Measurements from ENCODE around the gene ALDH3A1.

Gene ALDH3A1

DNA sequence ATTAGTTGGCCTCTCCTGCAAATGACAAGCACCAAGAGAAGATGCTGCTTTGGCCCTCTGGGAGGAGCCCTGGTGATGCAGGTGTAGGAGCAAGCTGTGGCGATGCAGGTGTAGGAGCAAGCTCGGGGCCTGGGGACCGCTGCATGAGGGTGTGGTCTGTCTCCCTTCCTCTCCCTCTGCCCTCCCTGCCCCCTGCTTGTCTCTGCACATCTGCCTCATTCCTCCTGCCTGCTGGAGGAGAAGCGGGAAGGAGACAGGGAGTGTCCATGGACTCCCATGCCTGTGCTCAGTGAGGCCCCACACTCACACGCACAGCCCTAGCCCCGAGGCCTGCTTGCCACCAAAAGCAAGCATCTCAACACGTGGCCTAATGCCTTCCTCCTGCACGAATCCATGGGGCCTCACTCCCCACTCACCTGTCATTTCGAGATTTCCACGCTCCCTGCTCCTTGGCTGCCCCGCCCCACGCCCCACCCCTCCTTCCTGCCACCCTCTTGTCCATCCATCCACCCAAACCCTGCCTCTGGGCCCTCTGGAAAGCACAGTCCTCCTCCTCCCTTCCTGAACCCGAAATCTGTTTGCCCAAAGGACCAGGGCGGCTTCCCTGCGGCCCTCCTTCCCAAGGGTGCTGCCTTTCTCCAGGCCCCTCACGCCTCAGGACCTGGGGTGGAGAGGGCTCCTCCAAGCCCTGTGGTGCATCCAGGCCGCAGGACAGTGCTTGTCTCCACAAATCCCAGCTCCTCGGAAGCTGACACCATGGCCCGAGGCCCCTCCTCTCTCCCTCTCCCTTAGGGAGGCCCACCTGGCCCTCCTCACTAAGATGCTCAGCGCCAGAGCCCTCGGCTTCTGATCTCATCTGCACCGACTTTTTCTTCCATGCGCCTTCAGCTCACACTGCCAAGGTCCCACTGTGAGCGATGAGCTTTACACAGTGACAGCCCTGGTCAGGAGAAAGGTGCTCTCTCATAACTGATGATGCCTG, 11.8 kb upstream of the ALDH3A1 start:
- no peak for DNase-seq
- no peak overlapping the region for H3K27ac ChIP-seq (ENCODE audit: insufficient read depth in 1 of 2, low read depth in 1 of 2, low read length in 2 of 2, poor library complexity in 1 of 2, severe bottlenecking in 2 of 2)
- POLR2A ChIA-PET: no interaction called here
- H3K36me3 ChIP-seq (ENCODE audit: control insufficient read depth in 4 of 4, insufficient read depth in 4 of 4, low read length in 3 of 4): no peaks in the 10 kb centered on the region
- H3K4me3 ChIP-seq (ENCODE audit: control insufficient read depth in 1 of 7, extremely low read depth in 1 of 7, insufficient read depth in 4 of 7, low read depth in 2 of 7, low read length in 6 of 7): no peak overlapping the region
- peaks cover 0 to 2% (median 0%) of the 10 kb centered on the region in 5 experiments for H3K27me3 ChIP-seq (replicated peaks in 2 of 5; ENCODE audit: control insufficient read depth in 4 of 5, insufficient read depth in 5 of 5, low read length in 4 of 5)
- peaks cover 0 to 5% (median 2%) of the 10 kb centered on the region in 4 experiments for H3K4me1 ChIP-seq (ENCODE audit: control extremely low read depth in 1 of 4, control insufficient read depth in 4 of 4, insufficient read depth in 4 of 4, low read length in 3 of 4)
- 96% methylated on average over 20 of the region's 24 CpGs for WGBS (ENCODE audit: insufficient coverage)
- CTCF ChIA-PET: interaction anchor here (0.6 to 5.1 kb wide), 7 partner anchors 11 to 484 kb away, joined by 3 to 44 read pairs (median 4); partner anchors contain the start of gene ALDH3A1
- H3K9me3 ChIP-seq (ENCODE audit: control extremely low read depth in 1 of 5, control insufficient read depth in 4 of 5, insufficient read depth in 2 of 5, low read depth in 1 of 5, low read length in 4 of 5): no peaks in the 10 kb centered on the region

DNA sequence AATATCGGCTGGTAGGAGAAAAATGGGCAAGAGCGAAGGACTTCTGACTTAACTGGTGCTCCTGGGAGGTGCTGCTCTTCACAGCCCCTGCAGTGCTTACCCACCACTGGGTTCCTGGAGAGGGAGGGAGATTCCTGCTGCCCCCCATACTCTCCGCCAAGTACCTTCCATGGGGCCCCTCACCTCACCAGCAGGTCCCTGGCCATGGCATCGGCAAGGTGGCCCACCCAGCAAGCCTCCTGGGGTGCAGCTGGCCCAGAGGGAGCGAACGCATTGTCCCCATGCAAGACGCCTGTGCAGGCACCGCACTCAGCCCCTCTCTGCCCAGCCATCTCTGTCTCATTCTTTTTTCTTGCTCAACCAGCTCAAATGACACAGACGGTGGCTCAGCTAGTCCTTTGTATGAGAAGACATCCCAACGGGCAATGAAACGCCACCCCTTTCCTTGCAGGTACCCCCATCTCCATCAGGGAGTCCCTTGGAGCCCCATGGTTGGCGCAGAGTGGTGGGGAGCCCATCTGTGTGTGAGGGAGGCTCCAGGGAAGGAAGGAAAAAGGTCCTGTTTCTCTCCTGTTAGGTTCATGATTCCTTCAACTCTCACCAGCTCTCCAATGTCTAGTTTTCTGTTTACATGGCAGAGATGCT, 9.6 kb upstream of the ALDH3A1 start:
- no peak overlapping the region for H3K4me3 ChIP-seq (ENCODE audit: control insufficient read depth in 1 of 7, extremely low read depth in 1 of 7, insufficient read depth in 4 of 7, low read depth in 2 of 7, low read length in 6 of 7)
- 97% methylated on average over 10 of the region's 12 CpGs for WGBS (ENCODE audit: insufficient coverage)
- no peaks in the 10 kb centered on the region for H3K36me3 ChIP-seq (ENCODE audit: control insufficient read depth in 4 of 4, insufficient read depth in 4 of 4, low read length in 3 of 4)
- no peak overlapping the region for H3K27ac ChIP-seq (ENCODE audit: insufficient read depth in 1 of 2, low read depth in 1 of 2, low read length in 2 of 2, poor library complexity in 1 of 2, severe bottlenecking in 2 of 2)
- ChIA-PET CTCF (interaction anchor here (2.1 kb wide), 1 partner anchor 9 kb away, joined by 7 read pairs; no protein-coding TSS in a partner anchor), POLR2A (no interaction called here)
- H3K4me1 ChIP-seq (ENCODE audit: control extremely low read depth in 1 of 4, control insufficient read depth in 4 of 4, insufficient read depth in 4 of 4, low read length in 3 of 4): peaks cover 0 to 17% (median 11%) of the 10 kb centered on the region in 4 experiments
- no peak for DNase-seq
- no peaks in the 10 kb centered on the region for H3K9me3 ChIP-seq (ENCODE audit: control extremely low read depth in 1 of 5, control insufficient read depth in 4 of 5, insufficient read depth in 2 of 5, low read depth in 1 of 5, low read length in 4 of 5)
- no peaks in the 10 kb centered on the region for H3K27me3 ChIP-seq (replicated peaks in 2 of 5; ENCODE audit: control insufficient read depth in 4 of 5, insufficient read depth in 5 of 5, low read length in 4 of 5)

- no peaks in the 10 kb centered on the region for H3K27me3 ChIP-seq (replicated peaks in 2 of 5; ENCODE audit: control insufficient read depth in 4 of 5, insufficient read depth in 5 of 5, low read length in 4 of 5)
- H3K4me3 ChIP-seq (ENCODE audit: control insufficient read depth in 1 of 7, extremely low read depth in 1 of 7, insufficient read depth in 4 of 7, low read depth in 2 of 7, low read length in 6 of 7): no peak overlapping the region
- H3K27ac ChIP-seq (ENCODE audit: insufficient read depth in 1 of 2, low read depth in 1 of 2, low read length in 2 of 2, poor library complexity in 1 of 2, severe bottlenecking in 2 of 2): no peak overlapping the region
- WGBS (ENCODE audit: insufficient coverage): 89% methylated on average over 10 of the region's 10 CpGs
- H3K4me1 ChIP-seq (ENCODE audit: control extremely low read depth in 1 of 4, control insufficient read depth in 4 of 4, insufficient read depth in 4 of 4, low read length in 3 of 4): peaks cover 0 to 16% (median 12%) of the 10 kb centered on the region in 4 experiments
- ChIA-PET CTCF (interaction anchor here (1.1 to 3.6 kb wide), 4 partner anchors 9 to 394 kb away, joined by 3 to 39 read pairs (median 5); partner anchors contain the start of gene B9D1), POLR2A (no interaction called here)
- DNase-seq: no peak
- H3K9me3 ChIP-seq (ENCODE audit: control extremely low read depth in 1 of 5, control insufficient read depth in 4 of 5, insufficient read depth in 2 of 5, low read depth in 1 of 5, low read length in 4 of 5): no peaks in the 10 kb centered on the region
- no peaks in the 10 kb centered on the region for H3K36me3 ChIP-seq (ENCODE audit: control insufficient read depth in 4 of 4, insufficient read depth in 4 of 4, low read length in 3 of 4)
Measured at GRCh38 chr17:19756546-19756945, 8.4 kb upstream of the ALDH3A1 start.

DNA sequence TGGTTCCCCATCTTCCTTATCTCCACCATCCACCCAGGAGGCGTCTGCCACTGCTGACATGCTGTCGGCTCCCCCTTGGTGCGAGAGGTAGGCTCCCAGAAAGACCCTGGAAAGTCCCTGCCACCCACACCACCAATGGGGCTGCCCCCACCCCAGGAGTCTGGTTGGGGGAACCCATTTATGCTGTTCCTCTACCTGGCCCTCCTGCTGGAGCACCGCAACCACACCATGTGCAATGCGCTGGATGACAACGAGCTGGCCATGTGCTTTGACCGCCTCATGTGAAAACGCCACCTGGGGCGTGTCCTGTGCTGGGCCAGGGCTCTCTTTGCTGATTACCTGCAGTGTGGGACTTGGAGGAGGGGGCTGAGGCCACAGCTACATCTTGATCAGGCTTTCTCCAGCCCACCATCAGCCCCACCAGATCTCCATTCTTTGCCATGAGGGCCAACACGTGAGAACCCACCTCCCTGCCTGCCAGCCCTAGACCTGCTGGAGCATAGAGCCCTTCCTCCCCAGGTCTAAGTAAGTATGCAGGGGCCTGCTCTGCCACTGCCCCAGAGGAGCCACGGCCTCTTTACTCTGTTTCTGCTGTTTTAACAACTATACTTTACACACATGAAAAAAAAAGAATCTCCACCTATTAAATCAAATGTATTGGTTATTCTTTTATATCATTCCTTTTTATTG, 7.9 kb upstream of the ALDH3A1 start:
- no peaks in the 10 kb centered on the region for H3K27me3 ChIP-seq (replicated peaks in 2 of 5; ENCODE audit: control insufficient read depth in 4 of 5, insufficient read depth in 5 of 5, low read length in 4 of 5)
- H3K4me3 ChIP-seq (ENCODE audit: control insufficient read depth in 1 of 7, extremely low read depth in 1 of 7, insufficient read depth in 4 of 7, low read depth in 2 of 7, low read length in 6 of 7): no peak overlapping the region
- no peaks in the 10 kb centered on the region for H3K36me3 ChIP-seq (ENCODE audit: control insufficient read depth in 4 of 4, insufficient read depth in 4 of 4, low read length in 3 of 4)
- H3K27ac ChIP-seq (ENCODE audit: insufficient read depth in 1 of 2, low read depth in 1 of 2, low read length in 2 of 2, poor library complexity in 1 of 2, severe bottlenecking in 2 of 2): no peak overlapping the region
- ChIA-PET CTCF (interaction anchor here (1.1 to 3.6 kb wide), 4 partner anchors 9 to 393 kb away, joined by 3 to 39 read pairs (median 5); partner anchors contain the start of gene B9D1), POLR2A (no interaction called here)
- H3K9me3 ChIP-seq (ENCODE audit: control extremely low read depth in 1 of 5, control insufficient read depth in 4 of 5, insufficient read depth in 2 of 5, low read depth in 1 of 5, low read length in 4 of 5): no peaks in the 10 kb centered on the region
- peaks cover 0 to 16% (median 12%) of the 10 kb centered on the region in 4 experiments for H3K4me1 ChIP-seq (ENCODE audit: control extremely low read depth in 1 of 4, control insufficient read depth in 4 of 4, insufficient read depth in 4 of 4, low read length in 3 of 4)
- DNase-seq: no peak
- 96% methylated on average over 10 of the region's 11 CpGs for WGBS (ENCODE audit: insufficient coverage)

DNA sequence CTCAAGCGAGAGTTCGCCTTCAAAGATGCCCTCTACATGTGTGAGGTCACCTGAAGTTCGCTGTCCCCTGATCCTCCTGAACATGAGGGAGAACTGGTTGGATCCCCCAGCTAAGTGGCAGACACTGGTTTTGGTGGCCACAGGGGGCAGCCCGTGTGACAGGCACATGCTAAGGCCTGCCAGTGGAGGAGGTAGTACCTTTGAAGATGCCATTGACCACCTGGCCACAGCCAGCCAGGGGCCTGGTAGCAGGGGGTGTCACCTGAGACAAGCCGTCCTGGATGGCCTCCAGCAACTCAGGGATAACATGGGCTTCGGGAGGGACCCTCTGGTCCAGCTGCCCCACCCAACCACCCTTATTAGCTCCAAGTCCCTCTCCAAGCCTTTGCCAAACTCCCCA, 7.3 kb upstream of the ALDH3A1 start:
- no peaks in the 10 kb centered on the region for H3K36me3 ChIP-seq (ENCODE audit: control insufficient read depth in 4 of 4, insufficient read depth in 4 of 4, low read length in 3 of 4)
- POLR2A ChIA-PET: no interaction called here
- H3K4me1 ChIP-seq (ENCODE audit: control extremely low read depth in 1 of 4, control insufficient read depth in 4 of 4, insufficient read depth in 4 of 4, low read length in 3 of 4): peaks cover 0 to 16% (median 12%) of the 10 kb centered on the region in 4 experiments
- no peaks in the 10 kb centered on the region for H3K9me3 ChIP-seq (ENCODE audit: control extremely low read depth in 1 of 5, control insufficient read depth in 4 of 5, insufficient read depth in 2 of 5, low read depth in 1 of 5, low read length in 4 of 5)
- DNase-seq: no peak
- CTCF ChIA-PET: interaction anchor here (1.5 to 3.6 kb wide), 3 partner anchors 10 to 393 kb away, joined by 5 to 39 read pairs (median 5); partner anchors contain the start of gene B9D1
- no peak overlapping the region for H3K27ac ChIP-seq (ENCODE audit: insufficient read depth in 1 of 2, low read depth in 1 of 2, low read length in 2 of 2, poor library complexity in 1 of 2, severe bottlenecking in 2 of 2)
- H3K27me3 ChIP-seq (replicated peaks in 2 of 5; ENCODE audit: control insufficient read depth in 4 of 5, insufficient read depth in 5 of 5, low read length in 4 of 5): no peaks in the 10 kb centered on the region
- WGBS (ENCODE audit: insufficient coverage): 91% methylated on average over 6 of the region's 6 CpGs
- H3K4me3 ChIP-seq (ENCODE audit: control insufficient read depth in 1 of 7, extremely low read depth in 1 of 7, insufficient read depth in 4 of 7, low read depth in 2 of 7, low read length in 6 of 7): no peak overlapping the region

- Histone ChIP-seq H3K4me1 (ENCODE audit: control extremely low read depth in 1 of 4, control insufficient read depth in 4 of 4, insufficient read depth in 4 of 4, low read length in 3 of 4) (peaks cover 0 to 16% (median 12%) of the 10 kb centered on the region in 4 experiments), H3K27ac (ENCODE audit: insufficient read depth in 1 of 2, low read depth in 1 of 2, low read length in 2 of 2, poor library complexity in 1 of 2, severe bottlenecking in 2 of 2) (no peak overlapping the region), H3K27me3 (replicated peaks in 2 of 5; ENCODE audit: control insufficient read depth in 4 of 5, insufficient read depth in 5 of 5, low read length in 4 of 5) (no peaks in the 10 kb centered on the region), H3K4me3 (ENCODE audit: control insufficient read depth in 1 of 7, extremely low read depth in 1 of 7, insufficient read depth in 4 of 7, low read depth in 2 of 7, low read length in 6 of 7) (no peak overlapping the region), H3K9me3 (ENCODE audit: control extremely low read depth in 1 of 5, control insufficient read depth in 4 of 5, insufficient read depth in 2 of 5, low read depth in 1 of 5, low read length in 4 of 5) (no peaks in the 10 kb centered on the region), H3K36me3 (ENCODE audit: control insufficient read depth in 4 of 4, insufficient read depth in 4 of 4, low read length in 3 of 4) (no peaks in the 10 kb centered on the region)
- ChIA-PET CTCF (interaction anchor here (0.5 to 3.6 kb wide), 3 partner anchors 9 to 35 kb away, joined by 3 to 39 read pairs (median 4); no protein-coding TSS in a partner anchor), POLR2A (interaction anchor here (0.7 to 0.8 kb wide), 2 partner anchors 159 to 332 kb away, joined by 3 to 4 read pairs; no protein-coding TSS in a partner anchor)
- WGBS (ENCODE audit: insufficient coverage): 91% methylated on average over 11 of the region's 12 CpGs
- no peak for DNase-seq
Measured at GRCh38 chr17:19753661-19754463, 5.8 kb upstream of the ALDH3A1 start.
